Measurements from ENCODE around the gene MAGI3.
A peak's percentile ranks its signal among the peaks of the same experiment; 100 is the strongest.

Gene MAGI3

DNA sequence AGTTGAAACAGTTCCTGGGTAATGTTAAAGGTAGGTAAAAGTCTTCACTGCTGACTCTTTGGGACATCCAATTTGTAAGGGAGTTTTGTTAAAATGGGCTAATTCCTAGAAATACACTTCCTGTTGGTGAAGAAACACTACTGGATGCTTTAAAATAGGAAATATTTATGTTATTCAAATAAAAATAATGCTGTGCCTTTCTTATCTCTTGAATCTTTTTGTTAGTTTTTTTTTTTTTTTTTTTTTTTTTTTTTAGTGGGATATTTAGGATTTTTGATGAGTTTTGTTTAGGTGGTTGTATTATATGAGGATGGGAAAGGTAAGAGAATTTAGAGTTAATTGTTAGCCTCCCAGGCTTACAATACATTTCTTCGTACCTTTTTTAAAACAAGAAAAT, 4.5 kb downstream of the MAGI3 start:
- H3K36me3 ChIP-seq (ENCODE audit: low read depth) = no peaks in the 10 kb centered on the region
- H3K27me3 ChIP-seq (ENCODE audit: insufficient read depth, poor library complexity, severe bottlenecking) = no peaks in the 10 kb centered on the region
- H3K27ac ChIP-seq (ENCODE audit: poor library complexity, severe bottlenecking) = no peak overlapping the region
- H3K4me1 ChIP-seq (ENCODE audit: insufficient read depth, poor library complexity, severe bottlenecking) = peaks cover 34% of the 10 kb centered on the region
- ATAC-seq (ENCODE audit: low read depth) = no peak
- no peak for TF ChIP-seq CTCF (IDR thresholded peaks at IDR 0.05; ENCODE audit: poor library complexity, severe bottlenecking)
- H3K9me3 ChIP-seq (ENCODE audit: severe bottlenecking) = no peaks in the 10 kb centered on the region
- DNase-seq (ENCODE audit: low spot score) = no peak
- no peak overlapping the region for H3K4me3 ChIP-seq (ENCODE audit: severe bottlenecking)

DNA sequence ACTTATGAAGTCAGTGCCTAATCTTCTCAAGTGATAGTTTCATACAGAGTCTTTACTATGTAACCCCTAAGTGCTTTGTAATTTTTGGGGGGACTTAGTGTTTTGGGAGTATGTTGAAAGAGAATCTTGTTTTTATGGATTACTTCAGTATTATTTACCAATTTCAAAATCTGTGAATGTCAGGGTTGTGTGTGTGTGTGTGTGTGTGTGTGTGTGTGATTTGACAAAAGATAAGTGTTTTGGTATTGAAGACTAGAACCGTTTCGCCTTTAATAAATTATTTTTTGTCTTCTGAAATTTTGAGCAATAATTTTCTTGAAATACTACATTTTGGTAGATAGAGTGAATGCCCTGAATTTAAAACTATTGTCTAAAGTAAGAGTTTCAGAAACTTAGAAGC, 5.8 kb downstream of the MAGI3 start:
- Histone ChIP-seq H3K9me3 (ENCODE audit: severe bottlenecking) (no peaks in the 10 kb centered on the region), H3K4me1 (ENCODE audit: insufficient read depth, poor library complexity, severe bottlenecking) (peaks cover 34% of the 10 kb centered on the region), H3K4me3 (ENCODE audit: severe bottlenecking) (no peak overlapping the region), H3K36me3 (ENCODE audit: low read depth) (no peaks in the 10 kb centered on the region), H3K27me3 (ENCODE audit: insufficient read depth, poor library complexity, severe bottlenecking) (no peaks in the 10 kb centered on the region), H3K27ac (ENCODE audit: poor library complexity, severe bottlenecking) (peak overlapping the region; percentile 23)
- DNase-seq (ENCODE audit: low spot score) (no peak), ATAC-seq (ENCODE audit: low read depth) (no peak)
- TF ChIP-seq CTCF (IDR thresholded peaks at IDR 0.05; ENCODE audit: poor library complexity, severe bottlenecking) = no peak

- ATAC-seq (ENCODE audit: low read depth) = peak; percentile 89
- peak overlapping the region; percentile 23 for H3K27ac ChIP-seq (ENCODE audit: poor library complexity, severe bottlenecking)
Measured at GRCh38 chr1:113396585-113396984, 6.3 kb downstream of the MAGI3 start.

DNA sequence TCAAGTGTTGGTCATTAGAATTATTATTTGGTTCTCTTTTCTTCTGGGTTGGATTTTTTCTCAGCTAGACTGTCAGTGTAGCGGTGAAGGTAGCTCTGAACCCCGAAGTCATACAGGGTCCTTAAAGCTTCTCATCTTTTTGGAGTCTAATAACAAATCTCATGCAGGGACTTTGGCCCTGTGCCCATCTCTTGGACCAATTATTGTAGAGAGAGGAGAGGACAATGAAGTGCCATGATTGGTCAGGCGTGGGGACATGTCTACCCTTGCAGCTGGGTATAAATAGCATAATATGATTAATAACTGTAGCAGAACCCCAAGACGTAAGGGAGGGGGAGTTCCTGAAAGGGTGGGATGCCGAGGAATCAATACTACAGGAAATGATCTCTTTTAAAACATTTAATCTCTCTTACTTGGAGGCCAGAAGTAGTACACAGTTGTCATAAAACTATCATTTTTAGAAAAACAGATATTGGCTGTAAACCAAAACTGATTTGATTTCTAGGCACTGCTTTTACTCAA, 8.8 kb downstream of the MAGI3 start:
- DNase-seq (ENCODE audit: low spot score) (no peak), ATAC-seq (ENCODE audit: low read depth) (no peak)
- TF ChIP-seq CTCF (IDR thresholded peaks at IDR 0.05; ENCODE audit: poor library complexity, severe bottlenecking) = no peak
- Histone ChIP-seq H3K36me3 (ENCODE audit: low read depth) (no peaks in the 10 kb centered on the region), H3K27me3 (ENCODE audit: insufficient read depth, poor library complexity, severe bottlenecking) (no peaks in the 10 kb centered on the region), H3K9me3 (ENCODE audit: severe bottlenecking) (no peaks in the 10 kb centered on the region), H3K27ac (ENCODE audit: poor library complexity, severe bottlenecking) (no peak overlapping the region), H3K4me1 (ENCODE audit: insufficient read depth, poor library complexity, severe bottlenecking) (peaks cover 22% of the 10 kb centered on the region), H3K4me3 (ENCODE audit: severe bottlenecking) (no peak overlapping the region)

More at GRCh38 chr1:113396585-113396984, 6.3 kb downstream of the MAGI3 start:
- H3K4me3 ChIP-seq (ENCODE audit: severe bottlenecking) = no peak overlapping the region
- no peak for TF ChIP-seq CTCF (IDR thresholded peaks at IDR 0.05; ENCODE audit: poor library complexity, severe bottlenecking)
- H3K36me3 ChIP-seq (ENCODE audit: low read depth) = no peaks in the 10 kb centered on the region
- peaks cover 34% of the 10 kb centered on the region for H3K4me1 ChIP-seq (ENCODE audit: insufficient read depth, poor library complexity, severe bottlenecking)
- H3K27me3 ChIP-seq (ENCODE audit: insufficient read depth, poor library complexity, severe bottlenecking) = no peaks in the 10 kb centered on the region
- H3K9me3 ChIP-seq (ENCODE audit: severe bottlenecking) = no peaks in the 10 kb centered on the region
- DNase-seq (ENCODE audit: low spot score) = no peak

GRCh38 chr1:113401067-113401466, 10.8 kb downstream of the MAGI3 start:
- H3K4me1 ChIP-seq (ENCODE audit: insufficient read depth, poor library complexity, severe bottlenecking) = peaks cover 13% of the 10 kb centered on the region
- ATAC-seq (ENCODE audit: low read depth) = no peak
- H3K4me3 ChIP-seq (ENCODE audit: severe bottlenecking) = no peak overlapping the region
- H3K9me3 ChIP-seq (ENCODE audit: severe bottlenecking) = no peaks in the 10 kb centered on the region
- no peaks in the 10 kb centered on the region for H3K36me3 ChIP-seq (ENCODE audit: low read depth)
- no peak overlapping the region for H3K27ac ChIP-seq (ENCODE audit: poor library complexity, severe bottlenecking)
- DNase-seq (ENCODE audit: low spot score) = no peak
- H3K27me3 ChIP-seq (ENCODE audit: insufficient read depth, poor library complexity, severe bottlenecking) = no peaks in the 10 kb centered on the region
- no peak for TF ChIP-seq CTCF (IDR thresholded peaks at IDR 0.05; ENCODE audit: poor library complexity, severe bottlenecking)
